HCT116 (cell line): Measurements from ENCODE around the gene MCCD1.

ENCODE experiments used
- CEBPB ChIP-seq: IDR thresholded peaks from 2 replicates; pipeline ENCODE4 v1.6.1; 2012; ENCODE audit warnings: low read depth
- EZH2 ChIP-seq: fragments of 200-600 bp; sonication (generic); IDR thresholded peaks from 2 replicates; pipeline ENCODE4 v1.6.1; 2017; ENCODE audit warnings: antibody characterized with exemption, mixed run types
- EZH2phosphoT487 ChIP-seq: fragments of 200-600 bp; IDR thresholded peaks from 2 replicates; pipeline ENCODE4 v1.6.1; 2018; ENCODE audit warnings: antibody characterized with exemption, borderline replicate concordance
- FOSL1 ChIP-seq: IDR thresholded peaks from 2 replicates; pipeline ENCODE4 v1.6.1; 2012; ENCODE audit warnings: low read depth
- JUND ChIP-seq: IDR thresholded peaks from 2 replicates; pipeline ENCODE4 v1.6.1; 2012
- POLR2A ChIP-seq: IDR thresholded peaks from 2 replicates; pipeline ENCODE4 v1.7.0; 2011; ENCODE audit warnings: borderline replicate concordance; ENCODE audit not compliant: insufficient read depth, insufficient read length; ENCODE audit errors: extremely low read depth
- SP1 ChIP-seq: IDR thresholded peaks from 2 replicates; pipeline ENCODE4 v1.6.1; 2012; ENCODE audit warnings: low read depth
- SRF ChIP-seq: IDR thresholded peaks from 2 replicates; pipeline ENCODE4 v1.6.1; 2012; ENCODE audit warnings: low read depth
- TF ChIP-seq, protein P1 (sequence below), 3 experiments: fragments of 200-600 bp in 1 of 3; sonication (generic) in 1 of 3; IDR thresholded peaks in 2 of 3; conservative IDR thresholded peaks in 1 of 3; 2 replicates each; pipeline ENCODE4 v1.5.1; 2012 to 2017; ENCODE audit warnings: low read depth in 2 of 3, low read length in 2 of 3, antibody characterized with exemption in 1 of 3, borderline replicate concordance in 1 of 3, control low read depth in 1 of 3, mild to moderate bottlenecking in 1 of 3, mixed read lengths in 1 of 3, mixed run types in 1 of 3, moderate library complexity in 1 of 3; ENCODE audit not compliant: insufficient read depth in 1 of 3
- TF ChIP-seq, protein P2 (sequence below): IDR thresholded peaks from 2 replicates; pipeline ENCODE4 v1.6.1; 2012
- TF ChIP-seq, protein P3 (sequence below): IDR thresholded peaks from 2 replicates; pipeline ENCODE4 v1.6.1; 2012; ENCODE audit warnings: low read depth

DNA sequence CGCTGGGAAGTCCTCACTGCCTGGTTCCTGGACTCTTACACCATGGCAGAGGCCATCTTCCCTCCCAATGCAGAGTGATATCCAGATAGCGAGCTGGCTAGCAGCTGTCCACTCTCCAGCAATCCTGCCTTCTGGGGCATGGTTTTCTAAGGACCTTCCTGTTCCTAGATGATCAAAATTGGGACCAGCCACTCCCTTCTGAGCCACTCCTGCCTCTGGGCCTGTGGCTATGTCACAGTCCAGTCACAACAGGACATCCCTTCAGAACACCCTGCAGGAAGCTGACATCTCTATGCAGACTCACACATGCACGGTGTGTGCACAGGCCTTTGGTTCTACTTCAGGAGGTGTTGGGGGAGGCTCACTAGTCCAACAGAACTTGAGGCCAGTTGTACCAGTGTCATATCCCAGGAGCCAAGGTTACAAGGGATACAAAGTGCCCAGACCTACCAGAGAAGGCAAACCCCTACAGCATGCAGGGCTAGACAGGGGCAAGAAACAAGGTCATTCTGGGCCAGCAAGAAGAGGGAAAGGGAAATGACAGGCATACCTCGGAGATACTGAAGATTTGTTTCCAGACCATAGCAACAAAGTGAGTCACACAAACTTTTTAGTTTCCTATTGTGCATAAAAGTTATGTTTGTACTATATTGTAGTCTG lies 2.7 kb upstream of the MCCD1 start:
- TF ChIP-seq, protein P1, sequence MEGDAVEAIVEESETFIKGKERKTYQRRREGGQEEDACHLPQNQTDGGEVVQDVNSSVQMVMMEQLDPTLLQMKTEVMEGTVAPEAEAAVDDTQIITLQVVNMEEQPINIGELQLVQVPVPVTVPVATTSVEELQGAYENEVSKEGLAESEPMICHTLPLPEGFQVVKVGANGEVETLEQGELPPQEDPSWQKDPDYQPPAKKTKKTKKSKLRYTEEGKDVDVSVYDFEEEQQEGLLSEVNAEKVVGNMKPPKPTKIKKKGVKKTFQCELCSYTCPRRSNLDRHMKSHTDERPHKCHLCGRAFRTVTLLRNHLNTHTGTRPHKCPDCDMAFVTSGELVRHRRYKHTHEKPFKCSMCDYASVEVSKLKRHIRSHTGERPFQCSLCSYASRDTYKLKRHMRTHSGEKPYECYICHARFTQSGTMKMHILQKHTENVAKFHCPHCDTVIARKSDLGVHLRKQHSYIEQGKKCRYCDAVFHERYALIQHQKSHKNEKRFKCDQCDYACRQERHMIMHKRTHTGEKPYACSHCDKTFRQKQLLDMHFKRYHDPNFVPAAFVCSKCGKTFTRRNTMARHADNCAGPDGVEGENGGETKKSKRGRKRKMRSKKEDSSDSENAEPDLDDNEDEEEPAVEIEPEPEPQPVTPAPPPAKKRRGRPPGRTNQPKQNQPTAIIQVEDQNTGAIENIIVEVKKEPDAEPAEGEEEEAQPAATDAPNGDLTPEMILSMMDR (IDR thresholded peaks at IDR 0.05 in 2 of 3, conservative IDR thresholded peaks at IDR 0.05 in 1 of 3; ENCODE audit: borderline replicate concordance in 1 of 3, insufficient read depth in 1 of 3, low read depth in 2 of 3, low read length in 2 of 3), result no peak
- TF ChIP-seq EZH2 (no peak), SP1 (no peak), POLR2A (no peak), EZH2phosphoT487 (no peak), JUND (no peak), CEBPB (no peak), FOSL1 (no peak), SRF (no peak)
- TF ChIP-seq, protein P2, sequence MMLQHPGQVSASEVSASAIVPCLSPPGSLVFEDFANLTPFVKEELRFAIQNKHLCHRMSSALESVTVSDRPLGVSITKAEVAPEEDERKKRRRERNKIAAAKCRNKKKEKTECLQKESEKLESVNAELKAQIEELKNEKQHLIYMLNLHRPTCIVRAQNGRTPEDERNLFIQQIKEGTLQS, result no peak
- TF ChIP-seq, protein P3, sequence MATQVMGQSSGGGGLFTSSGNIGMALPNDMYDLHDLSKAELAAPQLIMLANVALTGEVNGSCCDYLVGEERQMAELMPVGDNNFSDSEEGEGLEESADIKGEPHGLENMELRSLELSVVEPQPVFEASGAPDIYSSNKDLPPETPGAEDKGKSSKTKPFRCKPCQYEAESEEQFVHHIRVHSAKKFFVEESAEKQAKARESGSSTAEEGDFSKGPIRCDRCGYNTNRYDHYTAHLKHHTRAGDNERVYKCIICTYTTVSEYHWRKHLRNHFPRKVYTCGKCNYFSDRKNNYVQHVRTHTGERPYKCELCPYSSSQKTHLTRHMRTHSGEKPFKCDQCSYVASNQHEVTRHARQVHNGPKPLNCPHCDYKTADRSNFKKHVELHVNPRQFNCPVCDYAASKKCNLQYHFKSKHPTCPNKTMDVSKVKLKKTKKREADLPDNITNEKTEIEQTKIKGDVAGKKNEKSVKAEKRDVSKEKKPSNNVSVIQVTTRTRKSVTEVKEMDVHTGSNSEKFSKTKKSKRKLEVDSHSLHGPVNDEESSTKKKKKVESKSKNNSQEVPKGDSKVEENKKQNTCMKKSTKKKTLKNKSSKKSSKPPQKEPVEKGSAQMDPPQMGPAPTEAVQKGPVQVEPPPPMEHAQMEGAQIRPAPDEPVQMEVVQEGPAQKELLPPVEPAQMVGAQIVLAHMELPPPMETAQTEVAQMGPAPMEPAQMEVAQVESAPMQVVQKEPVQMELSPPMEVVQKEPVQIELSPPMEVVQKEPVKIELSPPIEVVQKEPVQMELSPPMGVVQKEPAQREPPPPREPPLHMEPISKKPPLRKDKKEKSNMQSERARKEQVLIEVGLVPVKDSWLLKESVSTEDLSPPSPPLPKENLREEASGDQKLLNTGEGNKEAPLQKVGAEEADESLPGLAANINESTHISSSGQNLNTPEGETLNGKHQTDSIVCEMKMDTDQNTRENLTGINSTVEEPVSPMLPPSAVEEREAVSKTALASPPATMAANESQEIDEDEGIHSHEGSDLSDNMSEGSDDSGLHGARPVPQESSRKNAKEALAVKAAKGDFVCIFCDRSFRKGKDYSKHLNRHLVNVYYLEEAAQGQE, result no peak
